Endothelial cell of umbilical vein (primary cell): ENCODE results near the gene TLR8. TPM values are rescaled to one million over a fixed set of nuclear protein-coding genes. Genes with fewer than 3 reads are reported as not detected.

Experiments used
- BruUV-seq: library from RNA; stranded (reverse); fragments of 400-500 nt; replicated peaks from 2 replicates; lab custom pipeline; 2021; lab: Mats Ljungman, UMichigan
- CTCF ChIA-PET: fragments of 300-600, 350-600 bp; sonication (Branson Sonifier 250); formaldehyde crosslinking; loops from one replicate; lab custom pipeline; 2021; ENCODE audit warnings: antibody characterized with exemption, inconsistent platforms; lab: Charles Lee
- POLR2A ChIA-PET: fragments of 300-600, 350-600 bp; sonication (Branson Sonifier 250); formaldehyde crosslinking; loops from one replicate; lab custom pipeline; 2021; ENCODE audit warnings: antibody characterized with exemption, inconsistent platforms; lab: Charles Lee
- DNase-seq: peaks from one replicate; pipeline ENCODE4 v3.0.0-alpha.2; 2011; ENCODE audit warnings: low read depth, low spot score
- FAIRE-seq: peaks from 2 replicates; lab custom pipeline; 2011; peaks lifted over from hg19 to GRCh38; lab: Jason Lieb, UNC
- H2AFZ ChIP-seq: 2 replicates; pipeline ENCODE4 v1.6.0; 2012; ENCODE audit warnings: low read depth, low read length, control low read depth, inconsistent platforms
- H3K27ac ChIP-seq: 2 replicates; pipeline ENCODE4 v1.5.1; 2011; ENCODE audit warnings: low read depth, mild to moderate bottlenecking, control low read depth, low read length, moderate library complexity; ENCODE audit not compliant: insufficient read depth
- H3K27me3 ChIP-seq, 2 experiments: 2 replicates each; pipeline versions ENCODE4 v1.6.0 to v1.6.1; 2011; ENCODE audit warnings: low read length in 2 of 2, mixed read lengths in 1 of 2; ENCODE audit not compliant: control insufficient read depth in 2 of 2, insufficient read depth in 2 of 2
- H3K36me3 ChIP-seq, 2 experiments: 2 replicates in 1 of 2; 3 replicates in 1 of 2; pipeline ENCODE4 v1.5.1; 2011; ENCODE audit warnings: low read length in 2 of 2, mild to moderate bottlenecking in 1 of 2, moderate library complexity in 1 of 2; ENCODE audit not compliant: control insufficient read depth in 2 of 2, insufficient read depth in 2 of 2; ENCODE audit errors: extremely low read depth in 1 of 2
- H3K4me1 ChIP-seq: 3 replicates; pipeline ENCODE4 v1.5.1; 2011; ENCODE audit warnings: mild to moderate bottlenecking, low read length; ENCODE audit not compliant: control insufficient read depth, insufficient read depth; ENCODE audit errors: extremely low read depth
- H3K4me2 ChIP-seq: 2 replicates; pipeline ENCODE4 v1.6.1; 2011; ENCODE audit warnings: low read length, control low read depth, mixed read lengths; ENCODE audit not compliant: insufficient read depth
- H3K4me3 ChIP-seq, 3 experiments: fragments of 200-600 bp in 1 of 3; sonication (generic), shearing (Covaris generic) in 1 of 3; replicated peaks in 1 of 3; 2 replicates each; pipeline ENCODE4 v1.5.1; 2011 to 2016; ENCODE audit warnings: control low read depth in 3 of 3, low read length in 3 of 3, mild to moderate bottlenecking in 2 of 3, inconsistent platforms in 1 of 3, low read depth in 1 of 3, moderate library complexity in 1 of 3; ENCODE audit not compliant: insufficient read depth in 1 of 3
- H3K79me2 ChIP-seq: 2 replicates; pipeline ENCODE4 v1.6.0; 2012; ENCODE audit warnings: low read length, inconsistent platforms; ENCODE audit not compliant: control insufficient read depth, insufficient read depth
- H3K9ac ChIP-seq: replicated peaks from 2 replicates; pipeline ENCODE3; 2011; ENCODE audit warnings: low read length, control low read depth; ENCODE audit not compliant: insufficient read depth; ENCODE audit errors: extremely low read depth
- H3K9me1 ChIP-seq: replicated peaks from 3 replicates; pipeline ENCODE4 v1.6.0; 2011; ENCODE audit warnings: mild to moderate bottlenecking, low read length; ENCODE audit not compliant: control insufficient read depth, insufficient read depth; ENCODE audit errors: extremely low read depth
- H3K9me3 ChIP-seq: replicated peaks from 2 replicates; pipeline ENCODE4 v1.5.1; 2012; ENCODE audit warnings: low read length, inconsistent platforms; ENCODE audit not compliant: control insufficient read depth, insufficient read depth
- H4K20me1 ChIP-seq: replicated peaks from 2 replicates; pipeline ENCODE3; 2011; ENCODE audit warnings: mild to moderate bottlenecking, low read length; ENCODE audit not compliant: control insufficient read depth, insufficient read depth; ENCODE audit errors: extremely low read depth
- EZH2 ChIP-seq: IDR thresholded peaks from 2 replicates; pipeline ENCODE4 v1.6.1; 2012; ENCODE audit warnings: borderline replicate concordance, low read depth, mild to moderate bottlenecking, moderate library complexity, low read length, inconsistent platforms; ENCODE audit not compliant: severe bottlenecking
- FOS ChIP-seq: IDR thresholded peaks from 2 replicates; pipeline ENCODE4 v1.6.1; 2011; ENCODE audit warnings: mild to moderate bottlenecking, low read length, moderate library complexity, borderline replicate concordance; ENCODE audit not compliant: insufficient read depth
- GATA2 ChIP-seq: IDR thresholded peaks from 2 replicates; pipeline ENCODE4 v1.7.0; 2011; ENCODE audit warnings: low read depth, mild to moderate bottlenecking, moderate library complexity, mixed read lengths, low read length; ENCODE audit not compliant: insufficient read length, insufficient read depth
- JUN ChIP-seq: IDR thresholded peaks from 2 replicates; pipeline ENCODE4 v1.6.1; 2011; ENCODE audit warnings: borderline replicate concordance, low read depth; ENCODE audit not compliant: insufficient read length, insufficient read depth
- MYC ChIP-seq: IDR thresholded peaks from one replicate; pipeline ENCODE4 v1.6.1; 2011; ENCODE audit warnings: mild to moderate bottlenecking, low read depth, low read length
- POLR2A ChIP-seq: IDR thresholded peaks from 2 replicates; pipeline ENCODE4 v1.6.1; 2012; ENCODE audit warnings: low read depth, mild to moderate bottlenecking, control low read depth, low read length
- POLR2AphosphoS5 ChIP-seq: IDR thresholded peaks from 2 replicates; pipeline ENCODE4 v1.6.1; 2012; ENCODE audit warnings: low read depth, mild to moderate bottlenecking, control low read depth, low read length, moderate library complexity; ENCODE audit not compliant: insufficient read depth
- dilution Hi-C: fragments of 300-500 bp; cut with MboI; formaldehyde crosslinking; loops from one replicate; pipeline ENCODE4 v1.15.0; 2019; ENCODE audit warnings: low sequenced_read_pairs; ENCODE audit not compliant: extremely low pct_ligation_motif_present
- intact Hi-C: fragments of 100-400 bp; cut with micrococcal nuclease; formaldehyde crosslinking; loops from one replicate; pipeline ENCODE4 v1.10.0; 2022
- polyA plus RNA-seq, 4 experiments: library from polyadenylated mRNA; depleted of rRNA in 3 of 4; stranded (reverse) in 3 of 4; unstranded in 1 of 4; fragments of >200 nt; gene quantifications; 2 replicates each; pipeline versions ENCODE4 v1.2.1 to v1.2.3, GENCODE V29; 2011 to 2012; ENCODE audit warnings: missing spikeins in 1 of 4
- total RNA-seq: library from RNA; stranded (reverse); gene quantifications from 2 replicates; pipeline ENCODE4 v1.2.3, GENCODE V29; 2021
- TF ChIP-seq, protein P1 (sequence below), 2 donors: IDR thresholded peaks; 1 replicate in 1 of 2; 2 replicates in 1 of 2; pipeline ENCODE4 v1.5.1; 2011; ENCODE audit warnings: low read length in 2 of 2, mild to moderate bottlenecking in 2 of 2, moderate library complexity in 2 of 2, control low read depth in 1 of 2, inconsistent platforms in 1 of 2, low read depth in 1 of 2; ENCODE audit not compliant: insufficient read depth in 1 of 2; ENCODE audit errors: extremely low read depth in 1 of 2
- TF ChIP-seq, protein P2 (sequence below): IDR thresholded peaks from 2 replicates; pipeline ENCODE4 v1.6.1; 2011; ENCODE audit not compliant: insufficient read depth, insufficient read length

Gene TLR8
- total and polyA plus RNA-seq, 2 donors (not counting 3 experiments of a cell fraction or from before 2014, with no cell fraction given): not detected

DNA sequence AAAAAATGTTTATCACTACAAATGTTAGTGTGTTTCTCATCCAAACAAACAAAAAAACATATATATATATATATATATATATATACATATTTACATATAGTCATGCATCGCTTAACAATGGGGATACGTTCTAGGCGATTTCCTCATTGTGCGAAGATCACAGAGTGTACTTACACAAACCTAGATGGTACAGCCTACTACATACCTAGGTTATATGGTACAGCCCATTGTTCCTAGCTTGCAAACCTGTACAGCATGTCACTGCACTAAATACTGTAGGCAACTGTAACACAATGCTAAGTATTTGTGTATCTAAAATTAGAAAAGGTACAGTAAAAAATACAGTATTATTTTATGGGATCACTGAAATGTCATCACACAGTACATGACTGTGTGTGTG, 52.0 kb downstream of the TLR8 start:
- intact Hi-C loops: loop anchor here (10.0 kb wide), 1 partner anchor 1916 kb away; the partner anchor contains the start of genes FANCB and MOSPD2
- Histone ChIP-seq H3K27me3 (no peaks in the 10 kb centered on the region), H3K4me1 (peaks cover 26% of the 10 kb centered on the region), H3K27ac (no peak overlapping the region), H3K4me2 (no peak overlapping the region), H2AFZ (no peak overlapping the region), H4K20me1 (no peaks in the 10 kb centered on the region), H3K9me3 (no peaks in the 10 kb centered on the region), H3K4me3 (no peak overlapping the region), H3K79me2 (no peaks in the 10 kb centered on the region), H3K36me3 (no peaks in the 10 kb centered on the region), H3K9me1 (no peaks in the 10 kb centered on the region), H3K9ac (no peak overlapping the region)
- no TSS peak for BruUV-seq
- no peak for FAIRE-seq
- DNase-seq: no peak
- dilution Hi-C loops: no loop called here
- TF ChIP-seq GATA2: no peak
- no peak for TF ChIP-seq POLR2AphosphoS5
- no peak for TF ChIP-seq EZH2
- no peak for TF ChIP-seq POLR2A
- TF ChIP-seq MYC: no peak
- TF ChIP-seq, protein P1, sequence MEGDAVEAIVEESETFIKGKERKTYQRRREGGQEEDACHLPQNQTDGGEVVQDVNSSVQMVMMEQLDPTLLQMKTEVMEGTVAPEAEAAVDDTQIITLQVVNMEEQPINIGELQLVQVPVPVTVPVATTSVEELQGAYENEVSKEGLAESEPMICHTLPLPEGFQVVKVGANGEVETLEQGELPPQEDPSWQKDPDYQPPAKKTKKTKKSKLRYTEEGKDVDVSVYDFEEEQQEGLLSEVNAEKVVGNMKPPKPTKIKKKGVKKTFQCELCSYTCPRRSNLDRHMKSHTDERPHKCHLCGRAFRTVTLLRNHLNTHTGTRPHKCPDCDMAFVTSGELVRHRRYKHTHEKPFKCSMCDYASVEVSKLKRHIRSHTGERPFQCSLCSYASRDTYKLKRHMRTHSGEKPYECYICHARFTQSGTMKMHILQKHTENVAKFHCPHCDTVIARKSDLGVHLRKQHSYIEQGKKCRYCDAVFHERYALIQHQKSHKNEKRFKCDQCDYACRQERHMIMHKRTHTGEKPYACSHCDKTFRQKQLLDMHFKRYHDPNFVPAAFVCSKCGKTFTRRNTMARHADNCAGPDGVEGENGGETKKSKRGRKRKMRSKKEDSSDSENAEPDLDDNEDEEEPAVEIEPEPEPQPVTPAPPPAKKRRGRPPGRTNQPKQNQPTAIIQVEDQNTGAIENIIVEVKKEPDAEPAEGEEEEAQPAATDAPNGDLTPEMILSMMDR (IDR thresholded peaks at IDR 0.05; ENCODE audit: extremely low read depth in 1 of 2, insufficient read depth in 1 of 2, low read depth in 1 of 2, low read length in 2 of 2): no peak
- TF ChIP-seq, protein P2, sequence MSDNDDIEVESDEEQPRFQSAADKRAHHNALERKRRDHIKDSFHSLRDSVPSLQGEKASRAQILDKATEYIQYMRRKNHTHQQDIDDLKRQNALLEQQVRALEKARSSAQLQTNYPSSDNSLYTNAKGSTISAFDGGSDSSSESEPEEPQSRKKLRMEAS: no peak
- no peak for TF ChIP-seq JUN
- no peak for TF ChIP-seq FOS
- CTCF ChIA-PET: interaction anchor here (2.2 kb wide), 1 partner anchor 12 kb away, joined by 6 read pairs; no protein-coding TSS in a partner anchor
- POLR2A ChIA-PET: no interaction called here
